NOMO-1 (cell line): ENCODE data around the gene NRIP2.

Source experiments
- DNase-seq, 2 experiments: peaks; one replicate each; lab custom pipeline; 2025; ENCODE audit not compliant: unreplicated experiment in 2 of 2; lab: John Stamatoyannopoulos, UW

The NRIP2 gene

GRCh38 chr12:2783936-2784600 lies 50.8 kb downstream of the NRIP2 start:
- DNase-seq: peak in 1 of 2 experiments; percentile 23

DNA sequence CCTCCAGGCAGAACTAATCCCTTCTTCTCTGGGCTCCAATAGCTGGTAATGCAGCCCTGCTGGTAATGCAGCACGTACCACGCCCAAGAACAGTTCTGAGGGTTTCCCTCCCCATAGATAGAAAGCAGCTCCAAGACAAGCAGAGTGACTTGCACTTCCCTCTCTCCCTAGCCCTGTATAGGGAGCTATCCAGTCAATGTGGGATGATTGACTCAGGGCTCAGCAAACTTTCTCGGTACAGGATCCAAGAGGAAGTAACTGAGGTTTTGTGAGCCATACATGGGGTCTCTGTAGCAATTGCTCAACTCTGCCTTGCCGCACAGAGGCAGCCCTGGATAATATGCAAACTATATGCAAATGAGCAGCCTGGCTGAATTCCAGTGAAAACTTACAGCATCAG lies 55.6 kb downstream of the NRIP2 start:
- no peak for DNase-seq

- no peak for DNase-seq
Measured at GRCh38 chr12:2776129-2776806, 58.6 kb downstream of the NRIP2 start.

DNA sequence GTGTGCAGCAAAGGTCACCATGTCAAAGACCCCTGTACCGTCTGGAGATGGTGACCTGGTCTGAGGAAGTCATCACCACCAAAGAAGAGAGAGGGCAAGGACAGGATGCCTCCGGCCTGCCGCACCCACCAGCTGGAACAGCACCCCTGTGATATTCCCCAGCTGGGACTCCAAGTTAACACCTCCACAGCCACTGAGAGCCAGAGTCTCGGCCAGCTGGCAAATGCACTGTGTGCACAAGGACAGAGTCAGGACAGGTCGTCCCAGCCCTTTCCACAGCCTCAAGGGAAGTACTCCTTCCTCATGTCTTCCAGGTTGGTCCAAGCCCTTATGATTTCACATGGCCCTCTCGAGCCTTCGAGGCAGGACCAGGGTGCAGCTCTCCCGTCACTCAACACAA lies 59.4 kb downstream of the NRIP2 start:
- DNase-seq: no peak
